HG02852 (cell line): ENCODE data around the gene CATSPER4.
A peak's percentile ranks its signal among the peaks of the same experiment; 100 is the strongest.
"Not testable (repeated sequence)": the region's sequence is repeated elsewhere in the genome, so short reads cannot be mapped to it uniquely, and the experiment has no call there.

Experiments used
- ATAC-seq: cut with Tn5 transposase; IDR thresholded peaks from one replicate; pipeline ENCODE4 v1.9.1; 2021; ENCODE audit warnings: mild to moderate bottlenecking, moderate library complexity; ENCODE audit not compliant: unreplicated experiment

Gene CATSPER4

GRCh38 chr1:26189331-26189730, 1.1 kb upstream of the CATSPER4 start:
- no peak for ATAC-seq

DNA sequence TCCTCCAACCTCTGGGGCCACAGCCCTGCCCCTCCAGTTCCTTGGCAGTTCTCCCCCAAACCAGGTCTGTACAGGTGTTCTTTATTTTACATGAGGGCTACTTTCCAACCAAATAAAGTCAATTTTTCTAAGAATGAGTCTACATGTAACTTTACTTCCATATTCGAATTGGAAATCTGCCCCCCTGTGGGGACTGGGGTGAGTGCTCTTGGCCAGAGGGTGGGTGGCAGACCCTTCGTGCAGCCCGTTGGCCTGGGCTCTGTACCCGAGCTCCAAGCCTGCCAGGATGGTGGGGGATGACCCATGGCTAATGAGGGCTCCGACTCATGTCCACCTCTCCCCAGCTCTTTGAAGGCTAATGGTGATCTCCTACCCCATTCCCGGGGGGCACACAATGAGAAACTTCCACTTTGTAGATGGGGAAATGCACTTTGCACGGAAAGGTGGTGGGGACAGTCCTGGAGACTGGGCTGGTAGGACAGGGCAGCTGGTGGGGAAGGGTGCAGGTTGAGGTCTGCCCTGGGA, 589 bp upstream of the CATSPER4 start:
- no peak for ATAC-seq

DNA sequence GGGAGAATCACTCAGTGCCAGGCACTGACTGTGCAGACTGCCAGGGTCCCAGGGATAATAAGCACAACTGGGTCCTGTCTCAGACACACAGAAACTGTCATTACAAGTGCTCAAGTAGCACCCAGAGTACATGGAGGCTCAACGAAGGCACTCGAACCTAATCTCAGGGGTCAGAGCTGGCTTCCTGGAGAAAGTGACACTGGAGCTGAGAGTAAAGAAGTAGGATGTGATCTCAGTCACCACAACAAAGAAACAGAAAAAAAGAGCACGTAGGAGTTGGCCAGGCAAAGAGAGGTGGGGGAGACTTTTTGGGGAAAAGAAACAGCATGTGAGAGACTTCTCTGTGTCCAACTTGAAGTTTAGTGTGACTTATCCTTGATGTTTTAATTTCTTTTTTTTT, 1.3 kb downstream of the CATSPER4 start:
- ATAC-seq, result no peak

GRCh38 chr1:26195805-26196204, 5.4 kb downstream of the CATSPER4 start:
- no peak for ATAC-seq

GRCh38 chr1:26197301-26197700, 6.9 kb downstream of the CATSPER4 start:
- no peak for ATAC-seq

DNA sequence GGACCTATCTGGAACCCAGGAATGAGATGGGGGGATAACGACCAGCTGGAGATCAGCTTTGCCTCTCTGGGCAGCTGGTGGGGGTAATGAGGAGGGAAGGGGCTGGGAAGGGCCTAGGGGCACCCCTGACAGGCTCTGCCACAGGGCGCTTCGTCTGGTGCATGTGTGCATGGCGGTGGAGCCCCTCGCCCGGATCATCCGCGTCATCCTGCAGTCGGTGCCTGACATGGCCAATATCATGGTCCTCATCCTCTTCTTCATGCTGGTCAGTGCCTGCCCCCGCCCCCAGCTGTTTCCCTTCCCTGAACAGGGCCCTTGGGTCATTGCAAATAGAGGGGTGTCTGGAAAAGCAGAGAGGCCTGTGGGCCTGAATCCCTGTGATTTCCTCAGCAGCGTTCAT, 7.4 kb downstream of the CATSPER4 start:
- ATAC-seq, result no peak

DNA sequence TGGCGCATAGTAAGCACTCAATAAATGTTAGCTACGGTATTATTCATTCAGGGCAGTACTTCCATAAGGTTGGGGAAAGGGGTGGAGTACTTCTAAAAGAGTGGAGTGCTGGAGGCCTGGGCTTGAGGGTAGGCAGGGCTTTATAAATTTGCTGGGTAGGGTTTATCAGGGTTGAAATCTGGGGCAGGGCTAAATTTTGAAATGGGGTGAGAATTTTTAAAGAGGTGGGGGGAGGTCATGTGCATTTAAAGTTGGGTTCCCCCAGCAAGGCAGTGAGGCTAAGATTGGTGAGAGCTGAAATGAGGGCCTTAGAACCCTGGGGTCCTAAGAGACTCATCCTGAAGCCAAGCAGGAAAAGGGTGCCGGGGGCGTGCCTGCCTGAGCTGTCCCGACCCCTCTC, 10.0 kb downstream of the CATSPER4 start:
- no peak for ATAC-seq

DNA sequence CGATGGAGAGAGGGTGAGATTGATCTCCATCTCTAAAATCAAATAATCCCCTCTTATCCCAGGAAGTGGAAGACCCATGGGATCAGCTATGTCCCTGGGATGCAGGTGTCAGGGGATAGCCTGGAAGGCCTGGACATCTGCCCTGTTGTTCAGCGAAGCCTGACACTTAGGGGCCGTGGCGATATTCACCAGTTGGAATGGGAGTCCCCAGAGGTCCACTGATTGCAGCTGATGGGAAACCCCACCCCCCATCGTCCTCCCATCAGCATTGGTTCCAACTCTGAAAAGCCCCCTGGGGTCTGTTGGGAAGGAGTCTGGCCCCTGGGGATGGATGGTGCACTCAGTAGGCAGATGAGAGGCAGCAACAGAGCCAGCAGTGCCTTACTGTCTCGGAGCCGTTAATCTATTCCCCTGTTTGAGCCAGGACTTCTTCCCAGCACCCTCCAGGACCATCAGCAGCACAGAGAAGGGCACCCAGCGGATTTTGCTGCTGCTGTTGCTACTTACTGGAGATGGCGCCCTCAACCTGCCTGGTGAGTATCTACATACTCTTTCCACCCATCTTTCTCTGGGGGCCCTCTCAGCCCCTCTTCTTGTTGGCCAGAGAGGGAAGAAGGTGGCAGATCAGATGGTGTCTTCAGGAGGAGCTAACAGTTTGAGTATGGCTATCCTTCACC, 13.4 kb downstream of the CATSPER4 start:
- no peak for ATAC-seq

- no peak for ATAC-seq
These were observed 19.9 kb downstream of the CATSPER4 start for GRCh38 chr1:26210147-26210870.

DNA sequence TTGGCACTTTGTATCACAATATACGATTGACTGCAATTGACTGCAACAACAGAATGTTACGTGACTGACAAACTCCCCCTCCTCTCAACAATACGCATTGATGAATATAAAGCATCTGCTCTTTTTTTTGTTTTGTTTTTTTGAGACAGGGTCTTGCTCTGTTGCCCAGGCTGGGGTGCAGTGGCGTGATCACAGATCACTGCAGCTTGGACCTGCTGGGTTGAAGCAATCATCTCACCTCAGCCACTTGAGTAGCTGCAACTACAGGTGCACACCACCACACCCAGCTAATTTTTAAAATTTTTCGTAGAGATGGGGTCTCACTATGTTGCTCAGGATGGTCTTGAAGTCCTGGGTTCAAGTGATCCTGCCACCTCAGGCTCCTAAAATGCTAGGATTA, 22.3 kb downstream of the CATSPER4 start:
- ATAC-seq, result no peak

DNA sequence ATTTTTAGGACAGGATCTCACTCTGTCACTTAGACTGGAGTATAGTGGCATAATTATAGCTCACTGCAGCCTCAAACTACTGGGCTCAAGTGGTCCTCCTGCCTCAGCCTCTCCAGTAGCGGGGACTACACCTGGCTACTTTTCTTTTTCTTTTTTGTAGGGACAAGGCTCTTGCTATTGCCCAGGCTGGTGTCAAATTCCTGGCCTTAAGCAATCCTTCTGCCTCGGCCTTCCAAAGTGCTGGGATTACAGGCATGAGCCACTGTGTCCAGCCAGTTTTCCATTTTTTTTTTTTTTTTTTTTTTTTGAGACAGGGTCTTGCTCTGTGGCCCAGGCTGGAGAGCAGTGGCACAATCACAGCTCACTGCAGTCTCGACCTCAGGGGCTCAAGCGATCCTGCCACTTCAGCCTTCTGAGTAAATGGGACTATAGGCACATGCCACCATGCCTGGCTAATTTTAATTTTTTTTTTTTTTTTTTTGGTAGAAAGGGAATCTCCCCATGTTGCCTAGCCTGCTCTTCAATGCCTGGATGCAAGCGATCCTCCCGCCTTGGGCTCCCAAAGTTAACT, 23.0 kb downstream of the CATSPER4 start:
- ATAC-seq, result no peak

DNA sequence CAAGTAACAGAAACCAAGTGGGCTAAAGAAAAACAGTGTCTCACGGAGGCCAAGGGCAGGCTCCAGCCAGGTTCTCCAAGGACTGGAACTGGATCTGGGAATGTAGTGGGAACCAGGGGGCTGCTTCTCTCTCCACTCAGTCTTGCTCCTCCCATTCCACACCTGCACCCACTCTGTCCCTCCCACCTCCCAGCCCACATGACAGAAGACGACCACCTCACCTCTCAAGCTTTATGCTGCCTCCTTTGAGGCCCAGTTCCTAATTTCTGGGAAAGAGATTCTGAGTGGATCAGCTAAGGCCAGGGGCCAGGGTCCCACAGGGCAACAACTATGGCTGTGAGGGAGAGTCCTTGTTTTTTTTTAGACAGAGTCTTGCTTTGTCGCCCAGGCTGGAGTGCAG, 24.8 kb downstream of the CATSPER4 start:
- no peak for ATAC-seq

DNA sequence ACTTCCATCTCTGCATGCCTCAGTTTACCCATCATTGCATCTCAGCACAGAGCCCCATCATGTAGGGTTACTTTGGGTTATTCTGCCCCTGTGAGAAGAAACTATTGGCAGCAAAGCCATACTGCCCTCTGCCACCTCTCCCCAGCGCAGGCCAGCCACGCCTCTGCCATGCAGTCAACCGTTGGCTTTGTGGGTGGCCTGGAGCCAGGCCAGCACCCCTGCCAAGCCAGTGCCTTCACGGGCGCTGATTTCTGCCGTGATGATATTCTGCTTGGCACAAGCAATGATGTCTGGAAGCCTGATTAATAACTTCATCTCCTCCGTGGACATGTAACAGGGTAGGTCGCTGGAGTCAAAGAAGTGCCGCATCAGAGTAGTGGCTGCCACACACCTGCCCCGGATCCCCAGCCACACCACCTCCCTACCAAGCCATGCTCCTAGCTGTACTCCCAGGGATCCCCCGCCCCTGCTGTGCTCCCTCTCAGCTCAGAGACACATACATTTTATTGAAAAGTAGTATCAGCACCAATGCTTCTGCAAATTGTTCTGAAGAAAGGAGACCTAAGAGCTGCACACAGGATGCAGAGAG, 28.6 kb downstream of the CATSPER4 start:
- ATAC-seq, result no peak

DNA sequence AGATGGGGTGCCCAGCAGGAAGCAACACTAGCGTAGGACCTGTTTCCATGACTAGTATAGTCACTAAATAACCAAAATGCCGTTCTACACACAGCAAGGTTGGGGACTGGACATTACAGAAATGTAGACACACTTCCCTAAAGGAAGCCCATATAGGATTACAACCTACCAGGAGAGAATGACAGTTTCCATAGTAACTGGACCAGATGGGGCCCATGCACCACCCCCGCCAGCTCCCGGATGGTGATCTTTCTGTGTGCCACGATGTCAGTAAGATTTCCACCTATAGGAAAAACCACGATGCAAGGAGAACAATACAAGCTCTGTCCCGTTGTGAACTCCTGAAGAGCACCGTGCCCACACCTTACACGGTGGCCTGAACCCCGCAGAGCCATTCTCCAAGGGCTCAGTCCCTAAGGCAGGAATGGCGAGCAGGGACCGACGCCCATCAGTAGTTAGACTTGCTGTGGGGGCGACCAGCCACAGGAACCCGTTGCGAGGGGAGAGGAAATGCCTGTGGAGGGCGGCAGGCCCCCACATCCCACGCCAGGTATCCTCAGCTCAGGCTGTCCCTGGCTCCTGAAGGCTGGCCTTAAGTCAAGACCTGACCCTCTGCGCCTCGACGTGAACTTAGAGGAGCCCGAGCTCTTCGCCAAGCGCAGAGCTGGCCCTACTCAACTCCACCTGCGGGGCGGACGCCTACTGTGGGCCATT, 30.0 kb downstream of the CATSPER4 start:
- ATAC-seq, result no peak

DNA sequence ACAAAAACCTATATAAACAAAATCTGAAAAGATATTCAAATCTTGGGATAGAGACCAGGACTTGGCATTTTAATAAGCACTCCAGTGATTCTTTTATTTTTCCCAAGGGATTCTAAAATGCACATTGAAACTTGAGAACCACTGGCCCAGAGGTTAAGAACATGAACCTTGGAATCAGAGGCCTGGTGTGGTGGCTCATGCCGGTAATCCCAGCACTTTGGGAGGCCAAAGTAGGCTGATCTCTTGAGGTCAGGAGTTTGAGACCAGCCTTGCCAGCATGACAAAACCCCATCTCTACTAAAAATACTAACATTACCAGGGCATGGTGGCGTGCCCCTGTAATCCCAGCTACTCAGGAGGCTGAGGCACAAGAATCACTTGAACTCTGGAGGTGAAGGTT, 30.7 kb downstream of the CATSPER4 start:
- ATAC-seq, result no peak

DNA sequence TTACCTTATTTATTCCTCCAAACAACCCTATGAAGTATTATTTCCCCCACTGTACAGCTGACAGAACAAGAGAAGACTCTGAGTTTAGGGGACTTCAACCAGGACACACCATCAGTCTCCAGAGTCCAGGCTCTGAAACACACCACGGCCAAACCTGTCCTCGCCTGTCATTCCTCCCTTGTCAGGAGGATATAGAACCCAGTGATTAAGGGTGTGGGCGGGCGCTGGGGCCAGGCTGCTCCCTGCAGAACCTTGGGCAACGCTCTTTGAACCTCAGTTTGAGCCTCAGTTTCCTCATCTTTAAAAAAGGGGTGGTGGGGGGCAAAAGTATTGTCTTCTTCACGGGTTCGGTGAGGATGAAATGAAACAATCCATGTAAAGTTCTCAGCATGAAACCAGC, 34.2 kb downstream of the CATSPER4 start:
- no peak for ATAC-seq

- ATAC-seq, result no peak
These were observed 34.8 kb downstream of the CATSPER4 start for GRCh38 chr1:26225033-26225831.

DNA sequence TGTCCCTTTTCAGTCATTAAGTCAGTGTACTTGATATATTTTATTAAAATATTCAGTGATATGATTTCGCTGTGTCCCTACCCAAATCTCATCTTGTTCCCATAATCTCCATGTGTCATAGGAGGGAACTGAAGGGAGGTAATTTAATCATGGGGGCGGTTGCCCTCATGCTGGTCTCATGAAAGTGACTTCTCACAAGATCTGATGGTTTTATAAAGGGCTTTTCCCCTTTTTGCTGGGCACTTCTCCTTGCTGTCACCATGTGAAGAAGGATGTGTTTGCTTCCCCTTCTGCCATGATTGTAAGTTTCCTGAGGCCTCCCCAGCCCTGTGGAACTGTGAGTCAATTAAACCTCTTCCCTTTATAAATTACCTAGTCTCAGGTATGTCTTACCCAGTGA, 40.3 kb downstream of the CATSPER4 start:
- ATAC-seq, result not testable (repeated sequence)

GRCh38 chr1:26233903-26234643, 43.7 kb downstream of the CATSPER4 start, which contains the start of gene CEP85:
Gene CEP85 (plus strand): TSS chr1:26234200. CDS start chr1:26239784, 5,584 bp downstream.
- peak; percentile 89 for ATAC-seq
